ENCODE data around the gene C1orf226. TPM values are rescaled to one million over a fixed set of nuclear protein-coding genes. Genes with fewer than 3 reads are reported as not detected.

Gene C1orf226
- total RNA-seq, 1 donor from 2014 or later = 6.4 TPM

- Mint-ChIP-seq H3K4me1 (ENCODE audit: low read depth) (peaks cover 10% of the 10 kb centered on the region), H3K36me3 (ENCODE audit: low read depth) (peaks cover 18% of the 10 kb centered on the region), H3K9me3 (ENCODE audit: low read depth) (no peaks in the 10 kb centered on the region), H3K27me3 (ENCODE audit: low read depth) (no peaks in the 10 kb centered on the region), H3K27ac (ENCODE audit: unreplicated experiment) (no peak overlapping the region), H3K4me3 (ENCODE audit: unreplicated experiment) (no peak overlapping the region)
- no peak for DNase-seq (ENCODE audit: low spot score)
- no peak for TF ChIP-seq CTCF (IDR thresholded peaks at IDR 0.05)
Observed at GRCh38 chr1:162353702-162354101, 27.8 kb upstream of the C1orf226 start.

- Mint-ChIP-seq H3K4me1 (ENCODE audit: low read depth) (peaks cover 7% of the 10 kb centered on the region), H3K36me3 (ENCODE audit: low read depth) (peaks cover 17% of the 10 kb centered on the region), H3K27ac (ENCODE audit: unreplicated experiment) (no peak overlapping the region), H3K9me3 (ENCODE audit: low read depth) (no peaks in the 10 kb centered on the region), H3K4me3 (ENCODE audit: unreplicated experiment) (no peak overlapping the region), H3K27me3 (ENCODE audit: low read depth) (no peaks in the 10 kb centered on the region)
- no peak for DNase-seq (ENCODE audit: low spot score)
- TF ChIP-seq CTCF (IDR thresholded peaks at IDR 0.05) = peak; percentile 64
Observed at GRCh38 chr1:162357681-162358266, 23.8 kb upstream of the C1orf226 start.

- peaks cover 7% of the 10 kb centered on the region for H3K4me1 Mint-ChIP-seq (ENCODE audit: low read depth)
- no peak overlapping the region for H3K4me3 Mint-ChIP-seq (ENCODE audit: unreplicated experiment)
- no peak for TF ChIP-seq CTCF (IDR thresholded peaks at IDR 0.05)
- no peak overlapping the region for H3K27ac Mint-ChIP-seq (ENCODE audit: unreplicated experiment)
- peaks cover 17% of the 10 kb centered on the region for H3K36me3 Mint-ChIP-seq (ENCODE audit: low read depth)
- H3K9me3 Mint-ChIP-seq (ENCODE audit: low read depth) = no peaks in the 10 kb centered on the region
- H3K27me3 Mint-ChIP-seq (ENCODE audit: low read depth) = no peaks in the 10 kb centered on the region
- no peak for DNase-seq (ENCODE audit: low spot score)
Observed at GRCh38 chr1:162358928-162359327, 22.6 kb upstream of the C1orf226 start.

- no peak for DNase-seq (ENCODE audit: low spot score)
- H3K27ac Mint-ChIP-seq (ENCODE audit: unreplicated experiment) = no peak overlapping the region
- peaks cover 12% of the 10 kb centered on the region for H3K4me1 Mint-ChIP-seq (ENCODE audit: low read depth)
- no peaks in the 10 kb centered on the region for H3K27me3 Mint-ChIP-seq (ENCODE audit: low read depth)
- H3K4me3 Mint-ChIP-seq (ENCODE audit: unreplicated experiment) = no peak overlapping the region
- H3K9me3 Mint-ChIP-seq (ENCODE audit: low read depth) = no peaks in the 10 kb centered on the region
- no peak for TF ChIP-seq CTCF (IDR thresholded peaks at IDR 0.05)
- H3K36me3 Mint-ChIP-seq (ENCODE audit: low read depth) = peaks cover 17% of the 10 kb centered on the region
Observed at GRCh38 chr1:162359523-162360236, 21.8 kb upstream of the C1orf226 start.

GRCh38 chr1:162360237-162360873 is 21.2 kb upstream of the C1orf226 start:
- no peak overlapping the region for H3K4me3 Mint-ChIP-seq (ENCODE audit: unreplicated experiment)
- TF ChIP-seq CTCF (IDR thresholded peaks at IDR 0.05) = no peak
- no peaks in the 10 kb centered on the region for H3K9me3 Mint-ChIP-seq (ENCODE audit: low read depth)
- no peak overlapping the region for H3K27ac Mint-ChIP-seq (ENCODE audit: unreplicated experiment)
- H3K27me3 Mint-ChIP-seq (ENCODE audit: low read depth) = no peaks in the 10 kb centered on the region
- DNase-seq (ENCODE audit: low spot score) = no peak
- H3K36me3 Mint-ChIP-seq (ENCODE audit: low read depth) = peaks cover 14% of the 10 kb centered on the region
- H3K4me1 Mint-ChIP-seq (ENCODE audit: low read depth) = peaks cover 12% of the 10 kb centered on the region

Measured in chondrocyte (in vitro differentiated cells).